ENCODE measurements around the gene WTIP. TPM values are rescaled to one million over a fixed set of nuclear protein-coding genes. Genes with fewer than 3 reads are reported as not detected.

The WTIP gene
- total RNA-seq, 1 donor from 2014 or later = 28.2 TPM

DNA sequence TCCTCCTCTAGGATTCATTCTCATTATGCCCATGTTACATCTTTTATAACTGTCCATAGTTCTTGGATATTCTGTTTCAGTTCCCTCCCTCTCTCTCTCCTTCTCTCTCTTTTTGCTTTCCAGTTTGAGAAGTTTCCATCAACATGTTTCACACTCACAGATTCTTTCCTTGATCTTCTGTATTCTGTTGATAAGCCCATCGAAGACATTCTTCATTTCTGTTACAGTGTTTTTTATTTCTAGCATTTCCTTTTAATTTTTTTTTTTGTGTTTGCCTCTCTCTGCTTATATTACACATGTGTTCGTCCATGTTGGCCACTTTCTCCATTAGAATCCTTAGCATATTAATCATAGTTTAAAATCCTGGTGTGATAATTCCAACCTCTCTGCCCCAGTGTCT lies 68.3 kb downstream of the WTIP start:
- H3K27ac Mint-ChIP-seq = no peak overlapping the region
- no peak for DNase-seq (ENCODE audit: low spot score)
- H3K27me3 ChIP-seq = peaks cover 6% of the 10 kb centered on the region
- no peaks in the 10 kb centered on the region for H3K9me3 ChIP-seq (ENCODE audit: low read depth)
- no peak for TF ChIP-seq EZH2phosphoT487 (IDR thresholded peaks at IDR 0.05)
- no peak for TF ChIP-seq EZH2 (IDR thresholded peaks at IDR 0.05)
- TF ChIP-seq, protein P1, sequence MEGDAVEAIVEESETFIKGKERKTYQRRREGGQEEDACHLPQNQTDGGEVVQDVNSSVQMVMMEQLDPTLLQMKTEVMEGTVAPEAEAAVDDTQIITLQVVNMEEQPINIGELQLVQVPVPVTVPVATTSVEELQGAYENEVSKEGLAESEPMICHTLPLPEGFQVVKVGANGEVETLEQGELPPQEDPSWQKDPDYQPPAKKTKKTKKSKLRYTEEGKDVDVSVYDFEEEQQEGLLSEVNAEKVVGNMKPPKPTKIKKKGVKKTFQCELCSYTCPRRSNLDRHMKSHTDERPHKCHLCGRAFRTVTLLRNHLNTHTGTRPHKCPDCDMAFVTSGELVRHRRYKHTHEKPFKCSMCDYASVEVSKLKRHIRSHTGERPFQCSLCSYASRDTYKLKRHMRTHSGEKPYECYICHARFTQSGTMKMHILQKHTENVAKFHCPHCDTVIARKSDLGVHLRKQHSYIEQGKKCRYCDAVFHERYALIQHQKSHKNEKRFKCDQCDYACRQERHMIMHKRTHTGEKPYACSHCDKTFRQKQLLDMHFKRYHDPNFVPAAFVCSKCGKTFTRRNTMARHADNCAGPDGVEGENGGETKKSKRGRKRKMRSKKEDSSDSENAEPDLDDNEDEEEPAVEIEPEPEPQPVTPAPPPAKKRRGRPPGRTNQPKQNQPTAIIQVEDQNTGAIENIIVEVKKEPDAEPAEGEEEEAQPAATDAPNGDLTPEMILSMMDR (IDR thresholded peaks at IDR 0.05) = no peak
- H3K4me1 Mint-ChIP-seq = no peaks in the 10 kb centered on the region
- no peaks in the 10 kb centered on the region for H3K36me3 Mint-ChIP-seq
- no peak overlapping the region for H3K4me2 ChIP-seq
- H3K79me2 ChIP-seq (ENCODE audit: low read depth) = no peaks in the 10 kb centered on the region
- H2AFZ ChIP-seq (replicated peaks) = no peak overlapping the region
- H3K4me3 ChIP-seq = no peak overlapping the region
- no peaks in the 10 kb centered on the region for H4K20me1 ChIP-seq (ENCODE audit: low read depth)
- H3K27me3 Mint-ChIP-seq (ENCODE audit: insufficient read depth, low read depth) = peaks cover 15% of the 10 kb centered on the region
- no peaks in the 10 kb centered on the region for H3F3A ChIP-seq (ENCODE audit: low read depth)
- H3K4me1 ChIP-seq = no peaks in the 10 kb centered on the region
- no peak overlapping the region for H3K9ac ChIP-seq
- no peaks in the 10 kb centered on the region for H3K36me3 ChIP-seq
- peaks cover 5% of the 10 kb centered on the region for H3K9me3 Mint-ChIP-seq
- no peak overlapping the region for H3K27ac ChIP-seq
- H3K4me3 Mint-ChIP-seq = no peak overlapping the region

DNA sequence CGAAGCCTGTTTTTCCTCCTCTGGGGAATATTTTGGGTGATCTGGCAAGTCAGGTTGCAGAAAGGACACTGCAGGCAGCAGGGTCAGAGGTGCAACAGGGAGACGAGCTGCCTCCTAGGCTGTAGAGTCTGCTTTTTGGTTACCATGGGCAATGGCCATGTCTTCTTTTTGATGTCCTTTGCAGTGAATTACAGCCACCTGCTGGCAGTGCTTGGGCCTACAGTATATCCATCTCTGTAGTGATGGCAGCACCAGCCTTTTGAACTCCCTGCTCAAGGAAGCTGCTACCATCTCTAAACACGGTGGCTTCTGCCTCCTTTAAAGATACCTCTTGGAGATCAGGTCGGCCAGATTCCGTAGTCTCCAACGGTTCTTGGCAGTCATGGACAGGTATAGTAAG lies 73.9 kb downstream of the WTIP start:
- H3K4me1 Mint-ChIP-seq = no peaks in the 10 kb centered on the region
- no peaks in the 10 kb centered on the region for H3K36me3 ChIP-seq
- peak; percentile 33 for DNase-seq (ENCODE audit: low spot score)

DNA sequence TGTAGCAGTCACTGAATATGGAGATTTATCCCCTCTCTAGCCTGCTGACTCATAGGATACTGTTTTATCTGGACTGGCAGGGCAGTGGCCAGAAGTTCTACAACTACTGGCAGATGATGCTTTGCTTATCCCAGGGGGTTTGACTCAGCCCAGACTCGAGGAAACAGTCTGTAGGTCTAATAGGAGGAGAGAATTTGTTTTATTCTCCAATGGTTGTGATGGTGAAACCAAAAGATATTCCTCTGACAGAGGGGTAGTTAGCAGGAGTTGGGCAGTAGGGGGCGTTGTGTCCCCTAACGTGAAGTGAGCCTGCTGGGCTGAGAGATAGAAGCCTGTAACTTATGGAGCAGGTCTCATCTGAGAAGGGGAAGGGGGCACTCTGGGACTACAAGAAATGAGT lies 74.9 kb downstream of the WTIP start:
- no peak overlapping the region for H3K9ac ChIP-seq
- Mint-ChIP-seq H3K4me1 (no peaks in the 10 kb centered on the region), H3K27me3 (ENCODE audit: insufficient read depth, low read depth) (peaks cover 9% of the 10 kb centered on the region)

More for the DNA sequence above, 73.9 kb downstream of the WTIP start:
- H3K4me3 ChIP-seq = no peak overlapping the region
- no peak overlapping the region for H3K4me2 ChIP-seq
- Mint-ChIP-seq H3K27me3 (ENCODE audit: insufficient read depth, low read depth) (peaks cover 9% of the 10 kb centered on the region), H3K4me3 (no peak overlapping the region), H3K36me3 (no peaks in the 10 kb centered on the region), H3K27ac (no peak overlapping the region), H3K9me3 (peaks cover 3% of the 10 kb centered on the region)
- H3K27me3 ChIP-seq = peaks cover 6% of the 10 kb centered on the region
- no peak overlapping the region for H3K9ac ChIP-seq
- peaks cover 14% of the 10 kb centered on the region for H3K4me1 ChIP-seq
- H3F3A ChIP-seq (ENCODE audit: low read depth) = peaks cover 11% of the 10 kb centered on the region
- TF ChIP-seq EZH2phosphoT487 (IDR thresholded peaks at IDR 0.05) (no peak), EZH2 (IDR thresholded peaks at IDR 0.05) (no peak)
- TF ChIP-seq, protein P1 (IDR thresholded peaks at IDR 0.05) = peak; percentile 39
- no peak overlapping the region for H3K27ac ChIP-seq
- H4K20me1 ChIP-seq (ENCODE audit: low read depth) = no peaks in the 10 kb centered on the region
- no peak overlapping the region for H2AFZ ChIP-seq (replicated peaks)
- no peaks in the 10 kb centered on the region for H3K9me3 ChIP-seq (ENCODE audit: low read depth)
- no peaks in the 10 kb centered on the region for H3K79me2 ChIP-seq (ENCODE audit: low read depth)

More for the DNA sequence above, 74.9 kb downstream of the WTIP start:
- Mint-ChIP-seq H3K4me3 (no peak overlapping the region), H3K27ac (no peak overlapping the region), H3K36me3 (no peaks in the 10 kb centered on the region), H3K9me3 (no peaks in the 10 kb centered on the region)
- Histone ChIP-seq H2AFZ (replicated peaks) (no peak overlapping the region), H3K9me3 (ENCODE audit: low read depth) (no peaks in the 10 kb centered on the region), H3K4me3 (no peak overlapping the region), H3K36me3 (no peaks in the 10 kb centered on the region), H4K20me1 (ENCODE audit: low read depth) (no peaks in the 10 kb centered on the region), H3K27me3 (peaks cover 7% of the 10 kb centered on the region), H3K4me2 (no peak overlapping the region), H3K27ac (no peak overlapping the region), H3F3A (ENCODE audit: low read depth) (peaks cover 11% of the 10 kb centered on the region), H3K4me1 (peaks cover 14% of the 10 kb centered on the region), H3K79me2 (ENCODE audit: low read depth) (no peaks in the 10 kb centered on the region)
- DNase-seq (ENCODE audit: low spot score) = peak; percentile 65
- TF ChIP-seq, protein P1 (IDR thresholded peaks at IDR 0.05) = peak; percentile 74
- no peak for TF ChIP-seq EZH2phosphoT487 (IDR thresholded peaks at IDR 0.05)
- no peak for TF ChIP-seq EZH2 (IDR thresholded peaks at IDR 0.05)
